WI38 (cell line): ENCODE measurements around the gene BARX2.

ENCODE experiments used
- H3K4me3 ChIP-seq: 2 replicates; pipeline ENCODE4 v1.5.1; 2011; ENCODE audit warnings: low read depth, mild to moderate bottlenecking, control low read depth, low read length
- CTCF ChIP-seq: IDR thresholded peaks from 2 replicates; pipeline ENCODE4 v1.5.1; 2012; ENCODE audit warnings: low read depth, mild to moderate bottlenecking, control low read depth, low read length

The BARX2 gene

GRCh38 chr11:129404731-129405130 lies 29.1 kb downstream of the BARX2 start:
- no peak for TF ChIP-seq CTCF
- no peak overlapping the region for H3K4me3 ChIP-seq

- no peak for TF ChIP-seq CTCF
- H3K4me3 ChIP-seq: no peak overlapping the region
Measured at GRCh38 chr11:129408865-129409444, 33.3 kb downstream of the BARX2 start.

GRCh38 chr11:129410395-129410960 lies 34.8 kb downstream of the BARX2 start:
- no peak overlapping the region for H3K4me3 ChIP-seq
- no peak for TF ChIP-seq CTCF

GRCh38 chr11:129412494-129412893 lies 36.8 kb downstream of the BARX2 start:
- H3K4me3 ChIP-seq: no peak overlapping the region
- no peak for TF ChIP-seq CTCF

GRCh38 chr11:129414144-129414872 lies 38.7 kb downstream of the BARX2 start:
- no peak overlapping the region for H3K4me3 ChIP-seq
- TF ChIP-seq CTCF: no peak

- H3K4me3 ChIP-seq: no peak overlapping the region
- TF ChIP-seq CTCF: no peak
Measured at GRCh38 chr11:129416080-129416820, 40.6 kb downstream of the BARX2 start.
